DOHH2 (cell line): ENCODE measurements around the gene TBATA.

ENCODE experiments used
- H3F3A ChIP-seq: fragments of 200-600 bp; sonication (generic), shearing (Covaris generic); 2 replicates; pipeline ENCODE4 v1.6.0; 2016; ENCODE audit warnings: antibody characterized with exemption, mild to moderate bottlenecking; ENCODE audit not compliant: control insufficient read depth, insufficient read depth
- H3K27ac ChIP-seq: fragments of 200-600 bp; sonication (generic); 2 replicates; pipeline ENCODE4 v1.5.1; 2014; ENCODE audit warnings: low read depth, mild to moderate bottlenecking, low read length, moderate library complexity
- H3K27me3 ChIP-seq: fragments of 200-600 bp; sonication (generic); 2 replicates; pipeline ENCODE4 v1.6.1; 2014; ENCODE audit warnings: mild to moderate bottlenecking, low read length, mixed read lengths; ENCODE audit not compliant: control insufficient read depth
- H3K36me3 ChIP-seq: fragments of 200-600 bp; sonication (generic); 2 replicates; pipeline ENCODE4 v1.6.1; 2014; ENCODE audit warnings: mild to moderate bottlenecking, low read length, moderate library complexity, mixed read lengths; ENCODE audit not compliant: control insufficient read depth
- H3K4me1 ChIP-seq: fragments of 200-600 bp; sonication (generic); 2 replicates; pipeline ENCODE4 v1.6.1; 2014; ENCODE audit warnings: mild to moderate bottlenecking, low read length, mixed read lengths; ENCODE audit not compliant: control insufficient read depth
- H3K4me2 ChIP-seq: fragments of 200-600 bp; sonication (generic); 2 replicates; pipeline ENCODE4 v1.6.0; 2014; ENCODE audit warnings: mild to moderate bottlenecking, low read length, moderate library complexity
- H3K4me3 ChIP-seq: fragments of 200-600 bp; sonication (generic); 2 replicates; pipeline ENCODE4 v1.5.1; 2014; ENCODE audit warnings: mild to moderate bottlenecking, low read length, mixed read lengths
- H3K79me2 ChIP-seq: fragments of 200-600 bp; sonication (generic); 2 replicates; pipeline ENCODE4 v1.6.1; 2014; ENCODE audit warnings: mild to moderate bottlenecking, low read length, mixed read lengths; ENCODE audit not compliant: control insufficient read depth
- H3K9me2 ChIP-seq: fragments of 200-600 bp; sonication (generic); replicated peaks from 2 replicates; pipeline ENCODE4 v1.6.1; 2014; ENCODE audit warnings: mild to moderate bottlenecking, low read length, mixed read lengths; ENCODE audit not compliant: control insufficient read depth
- H3K9me3 ChIP-seq: fragments of 200-600 bp; sonication (generic); 2 replicates; pipeline ENCODE4 v1.6.1; 2014; ENCODE audit warnings: antibody characterized with exemption, low read length, mixed read lengths; ENCODE audit not compliant: control insufficient read depth, insufficient read depth
- H4K20me1 ChIP-seq: fragments of 200-600 bp; sonication (generic); 2 replicates; pipeline ENCODE4 v1.6.0; 2014; ENCODE audit warnings: low read depth, mild to moderate bottlenecking, antibody characterized with exemption, low read length, moderate library complexity; ENCODE audit not compliant: control insufficient read depth, insufficient read depth
- EZH2phosphoT487 ChIP-seq: fragments of 200-600 bp; sonication (generic); IDR thresholded peaks from 2 replicates; pipeline ENCODE4 v1.6.1; 2017; ENCODE audit warnings: borderline replicate concordance, mild to moderate bottlenecking, antibody characterized with exemption, low read length, moderate library complexity, mixed read lengths
- TF ChIP-seq, protein P1 (sequence below): fragments of 200-600 bp; sonication (generic); IDR thresholded peaks from one replicate; pipeline ENCODE4 v1.5.1; 2014; ENCODE audit warnings: antibody characterized with exemption, mild to moderate bottlenecking, low read depth, low read length; ENCODE audit not compliant: poor library complexity, severe bottlenecking

The TBATA gene

GRCh38 chr10:70812814-70813213 lies 27.6 kb upstream of the TBATA start:
- no peaks in the 10 kb centered on the region for H3K27me3 ChIP-seq
- H3K4me3 ChIP-seq, result no peak overlapping the region
- no peak overlapping the region for H3K4me2 ChIP-seq
- no peaks in the 10 kb centered on the region for H3K9me2 ChIP-seq
- peaks cover 12% of the 10 kb centered on the region for H3K4me1 ChIP-seq
- H3F3A ChIP-seq, result 0 out of 2 replicates have a peak, but pooled peaks cover 2% of the 10 kb centered on the region
- no peak overlapping the region for H3K27ac ChIP-seq
- no peaks in the 10 kb centered on the region; the same call in 1 of the 2 replicates for H3K36me3 ChIP-seq
- TF ChIP-seq, protein P1, sequence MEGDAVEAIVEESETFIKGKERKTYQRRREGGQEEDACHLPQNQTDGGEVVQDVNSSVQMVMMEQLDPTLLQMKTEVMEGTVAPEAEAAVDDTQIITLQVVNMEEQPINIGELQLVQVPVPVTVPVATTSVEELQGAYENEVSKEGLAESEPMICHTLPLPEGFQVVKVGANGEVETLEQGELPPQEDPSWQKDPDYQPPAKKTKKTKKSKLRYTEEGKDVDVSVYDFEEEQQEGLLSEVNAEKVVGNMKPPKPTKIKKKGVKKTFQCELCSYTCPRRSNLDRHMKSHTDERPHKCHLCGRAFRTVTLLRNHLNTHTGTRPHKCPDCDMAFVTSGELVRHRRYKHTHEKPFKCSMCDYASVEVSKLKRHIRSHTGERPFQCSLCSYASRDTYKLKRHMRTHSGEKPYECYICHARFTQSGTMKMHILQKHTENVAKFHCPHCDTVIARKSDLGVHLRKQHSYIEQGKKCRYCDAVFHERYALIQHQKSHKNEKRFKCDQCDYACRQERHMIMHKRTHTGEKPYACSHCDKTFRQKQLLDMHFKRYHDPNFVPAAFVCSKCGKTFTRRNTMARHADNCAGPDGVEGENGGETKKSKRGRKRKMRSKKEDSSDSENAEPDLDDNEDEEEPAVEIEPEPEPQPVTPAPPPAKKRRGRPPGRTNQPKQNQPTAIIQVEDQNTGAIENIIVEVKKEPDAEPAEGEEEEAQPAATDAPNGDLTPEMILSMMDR, result no peak
- TF ChIP-seq EZH2phosphoT487, result no peak
- peaks cover 7% of the 10 kb centered on the region for H3K79me2 ChIP-seq
- no peaks in the 10 kb centered on the region for H4K20me1 ChIP-seq
- no peaks in the 10 kb centered on the region for H3K9me3 ChIP-seq

DNA sequence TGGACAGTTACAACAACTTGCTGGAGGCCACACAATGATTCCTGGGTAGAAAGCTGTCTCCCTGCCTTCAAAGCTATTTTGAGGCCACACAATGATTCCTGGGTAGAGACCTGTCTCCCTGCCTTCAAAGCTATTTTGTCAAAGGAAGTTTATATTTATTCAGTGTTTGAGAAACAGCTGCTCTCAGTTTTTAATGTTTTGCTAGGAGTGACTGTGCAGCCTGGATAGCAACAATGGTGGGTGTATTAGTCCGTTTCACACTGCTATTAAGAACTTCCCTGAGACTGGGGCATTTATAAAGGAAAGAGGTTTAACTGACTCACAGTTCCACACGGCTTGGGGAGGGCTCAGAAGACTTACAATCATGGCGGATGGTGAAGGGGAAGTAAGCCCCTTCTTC lies 26.7 kb upstream of the TBATA start:
- H3K27ac ChIP-seq, result no peak overlapping the region
- H3F3A ChIP-seq, result no peaks in the 10 kb centered on the region
- no peaks in the 10 kb centered on the region for H3K36me3 ChIP-seq
- peaks cover 10% of the 10 kb centered on the region for H3K4me1 ChIP-seq
- H3K4me3 ChIP-seq, result no peak overlapping the region
- no peaks in the 10 kb centered on the region for H4K20me1 ChIP-seq
- peaks cover 5% of the 10 kb centered on the region; the same call in 1 of the 2 replicates for H3K27me3 ChIP-seq
- no peak overlapping the region for H3K4me2 ChIP-seq
- no peaks in the 10 kb centered on the region for H3K9me2 ChIP-seq
- H3K9me3 ChIP-seq, result no peaks in the 10 kb centered on the region
- peaks cover 7% of the 10 kb centered on the region for H3K79me2 ChIP-seq
- TF ChIP-seq, protein P1, result no peak
- no peak for TF ChIP-seq EZH2phosphoT487

- peaks cover 6% of the 10 kb centered on the region for H3K4me1 ChIP-seq
- H3K27me3 ChIP-seq, result peaks cover 9% of the 10 kb centered on the region; the same call in 1 of the 2 replicates
- H3K79me2 ChIP-seq, result no peaks in the 10 kb centered on the region
- no peaks in the 10 kb centered on the region for H3K9me2 ChIP-seq
- TF ChIP-seq, protein P1, result no peak
- TF ChIP-seq EZH2phosphoT487, result no peak
- no peak overlapping the region for H3K4me2 ChIP-seq
- no peaks in the 10 kb centered on the region for H3K9me3 ChIP-seq
- H3K27ac ChIP-seq, result no peak overlapping the region
- no peaks in the 10 kb centered on the region for H3F3A ChIP-seq
- H3K36me3 ChIP-seq, result no peaks in the 10 kb centered on the region
- no peak overlapping the region for H3K4me3 ChIP-seq
- no peaks in the 10 kb centered on the region for H4K20me1 ChIP-seq
Measured at GRCh38 chr10:70810967-70811366, 25.8 kb upstream of the TBATA start.
